AG04450 (cell line): Measurements from ENCODE around the gene CENPM. TPM values are rescaled to one million over a fixed set of nuclear protein-coding genes. Genes with fewer than 3 reads are reported as not detected.

Source experiments
- CTCF ChIA-PET: fragments of 300-600, 350-600 bp; formaldehyde crosslinking; extraction: SDS; loops from one replicate; lab custom pipeline; 2022; ENCODE audit warnings: antibody characterized with exemption, inconsistent platforms; lab: Charles Lee
- POLR2A ChIA-PET: fragments of 350-600 bp; formaldehyde crosslinking; extraction: SDS; loops from one replicate; lab custom pipeline; 2021; ENCODE audit warnings: antibody characterized with exemption, inconsistent platforms; lab: Yijun Ruan, JAX
- DNase-seq: peaks from one replicate; pipeline ENCODE4 v3.0.0-alpha.2; 2011; ENCODE audit warnings: low read depth, low spot score
- H3K27ac ChIP-seq: one replicate; pipeline ENCODE4 v1.5.1; 2012; ENCODE audit warnings: low read depth, low read length, control low read depth
- H3K27me3 ChIP-seq: one replicate; pipeline ENCODE4 v1.6.0; 2012; ENCODE audit warnings: low read length; ENCODE audit not compliant: control insufficient read depth, insufficient read depth
- H3K4me3 ChIP-seq: 2 replicates; pipeline ENCODE4 v1.5.1; 2011; ENCODE audit warnings: mild to moderate bottlenecking, low read depth, low read length, control low read depth
- H3K9me3 ChIP-seq: 2 replicates; pipeline ENCODE4 v1.5.1; 2012; ENCODE audit warnings: low read length; ENCODE audit not compliant: control insufficient read depth, insufficient read depth
- polyA plus RNA-seq: library from polyadenylated mRNA; depleted of rRNA; stranded (reverse); fragments of >200 nt; gene quantifications from 2 replicates; pipeline ENCODE4 v1.2.3, GENCODE V29; 2011
- TF ChIP-seq, protein P1 (sequence below): IDR thresholded peaks from 2 replicates; pipeline ENCODE4 v1.5.1; 2011; ENCODE audit warnings: low read depth, low read length, control low read depth, inconsistent platforms

The CENPM gene
- polyA plus RNA-seq, 1 experiment = 5.1 TPM

DNA sequence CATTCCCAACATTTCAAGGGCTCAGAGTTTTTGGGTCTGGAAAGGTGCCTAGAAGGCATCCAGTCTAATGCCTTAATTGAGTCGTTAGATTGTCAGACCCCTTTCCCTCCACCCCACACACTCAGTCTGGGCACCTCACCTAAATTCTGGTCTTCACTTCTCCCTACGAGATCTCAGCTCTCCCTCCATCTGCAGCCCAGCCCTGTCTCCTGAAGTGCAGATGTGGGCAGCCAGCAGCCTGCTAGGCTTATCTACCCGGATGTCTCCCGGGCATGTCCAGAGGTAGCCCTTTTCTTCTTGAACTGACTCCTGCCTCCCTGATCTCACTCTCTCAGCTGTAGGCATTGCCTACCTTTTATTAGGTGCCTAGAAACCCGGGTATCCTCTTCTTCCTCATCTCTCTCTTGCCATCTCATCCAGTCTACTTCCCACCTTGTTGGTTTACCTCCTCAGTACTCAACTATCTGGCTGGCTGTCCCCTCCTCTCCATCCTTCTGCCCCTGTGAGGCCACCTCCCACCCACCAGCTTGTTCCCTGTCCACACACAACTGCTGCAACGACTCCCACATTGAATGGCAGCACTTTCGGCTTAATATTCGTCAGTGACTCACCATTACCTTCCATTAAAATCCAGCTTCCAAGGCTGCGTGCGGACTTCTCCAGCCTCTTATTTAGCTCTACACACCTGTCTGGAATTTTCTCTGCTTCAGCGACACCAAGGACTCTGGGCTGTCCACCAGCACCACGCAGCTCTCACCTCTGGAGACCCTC lies 28.5 kb upstream of the CENPM start:
- peaks cover 60% of the 10 kb centered on the region for H3K27me3 ChIP-seq
- no peaks in the 10 kb centered on the region; the same call in 1 of the 2 replicates for H3K9me3 ChIP-seq
- TF ChIP-seq, protein P1, sequence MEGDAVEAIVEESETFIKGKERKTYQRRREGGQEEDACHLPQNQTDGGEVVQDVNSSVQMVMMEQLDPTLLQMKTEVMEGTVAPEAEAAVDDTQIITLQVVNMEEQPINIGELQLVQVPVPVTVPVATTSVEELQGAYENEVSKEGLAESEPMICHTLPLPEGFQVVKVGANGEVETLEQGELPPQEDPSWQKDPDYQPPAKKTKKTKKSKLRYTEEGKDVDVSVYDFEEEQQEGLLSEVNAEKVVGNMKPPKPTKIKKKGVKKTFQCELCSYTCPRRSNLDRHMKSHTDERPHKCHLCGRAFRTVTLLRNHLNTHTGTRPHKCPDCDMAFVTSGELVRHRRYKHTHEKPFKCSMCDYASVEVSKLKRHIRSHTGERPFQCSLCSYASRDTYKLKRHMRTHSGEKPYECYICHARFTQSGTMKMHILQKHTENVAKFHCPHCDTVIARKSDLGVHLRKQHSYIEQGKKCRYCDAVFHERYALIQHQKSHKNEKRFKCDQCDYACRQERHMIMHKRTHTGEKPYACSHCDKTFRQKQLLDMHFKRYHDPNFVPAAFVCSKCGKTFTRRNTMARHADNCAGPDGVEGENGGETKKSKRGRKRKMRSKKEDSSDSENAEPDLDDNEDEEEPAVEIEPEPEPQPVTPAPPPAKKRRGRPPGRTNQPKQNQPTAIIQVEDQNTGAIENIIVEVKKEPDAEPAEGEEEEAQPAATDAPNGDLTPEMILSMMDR = no peak
- CTCF ChIA-PET = no interaction called here
- no peak overlapping the region for H3K4me3 ChIP-seq
- DNase-seq = no peak
- POLR2A ChIA-PET = interaction anchor here (1.2 kb wide), 1 partner anchor 29 kb away, joined by 4 read pairs; the partner anchor contains the start of gene CENPM
- H3K27ac ChIP-seq = no peak overlapping the region

- no peak for DNase-seq
- ChIA-PET POLR2A (interaction anchor here (1.2 kb wide), 1 partner anchor 28 kb away, joined by 4 read pairs; the partner anchor contains the start of gene CENPM), CTCF (no interaction called here)
- Histone ChIP-seq H3K4me3 (no peak overlapping the region), H3K27ac (no peak overlapping the region), H3K27me3 (peaks cover 61% of the 10 kb centered on the region), H3K9me3 (no peaks in the 10 kb centered on the region; the same call in 1 of the 2 replicates)
- TF ChIP-seq, protein P1 = no peak
These were observed 27.8 kb upstream of the CENPM start for GRCh38 chr22:41974691-41975290.

DNA sequence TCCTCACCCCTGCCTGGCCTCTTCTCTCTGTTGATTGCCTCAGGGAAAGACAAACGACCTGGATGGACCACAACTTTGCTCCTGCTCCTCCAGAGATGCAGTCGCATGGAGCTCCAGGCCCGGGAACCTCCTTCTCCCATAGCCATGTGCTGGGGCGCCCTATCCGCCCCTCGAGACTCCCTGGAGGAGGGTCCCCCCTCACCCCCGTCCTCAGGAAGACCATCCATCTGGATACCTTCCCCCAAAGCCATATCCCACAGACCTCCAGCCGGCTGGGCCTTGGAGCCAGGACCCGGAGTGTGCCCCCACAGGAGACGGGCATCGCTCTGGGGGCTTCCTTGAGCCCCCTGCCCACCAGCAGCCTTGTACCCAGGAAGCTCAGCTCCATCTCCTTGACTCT lies 24.5 kb upstream of the CENPM start:
- ChIA-PET CTCF (no interaction called here), POLR2A (interaction anchor here (0.5 kb wide), 1 partner anchor 47 kb away, joined by 4 read pairs; no protein-coding TSS in a partner anchor)
- no peak overlapping the region for H3K4me3 ChIP-seq
- no peak overlapping the region for H3K27ac ChIP-seq
- peaks cover 41% of the 10 kb centered on the region for H3K27me3 ChIP-seq
- no peak for DNase-seq
- TF ChIP-seq, protein P1 = no peak
- H3K9me3 ChIP-seq = no peaks in the 10 kb centered on the region; the same call in 1 of the 2 replicates

DNA sequence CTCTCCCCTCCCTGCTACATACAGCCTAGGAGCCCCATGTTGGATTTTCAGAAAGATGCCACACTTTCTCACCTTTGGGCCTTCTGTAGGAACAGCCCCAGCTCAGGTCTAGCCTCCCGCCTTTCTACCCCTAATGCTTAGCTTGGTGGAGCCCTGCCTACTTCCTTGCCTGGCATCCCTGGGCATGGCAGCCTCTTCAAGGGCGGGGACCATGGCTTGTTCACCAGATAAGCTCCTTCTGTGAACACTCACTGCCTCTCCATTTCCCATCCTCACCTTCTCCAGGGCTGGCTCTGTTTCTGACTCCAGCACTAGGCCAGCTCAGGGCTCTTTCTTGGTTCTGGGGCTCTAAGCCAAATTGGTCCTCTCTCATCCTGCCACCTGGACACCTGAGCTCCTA lies 23.6 kb upstream of the CENPM start:
- DNase-seq = no peak
- POLR2A ChIA-PET = no interaction called here
- no peaks in the 10 kb centered on the region; the same call in 1 of the 2 replicates for H3K9me3 ChIP-seq
- no peak overlapping the region for H3K4me3 ChIP-seq
- no peak overlapping the region for H3K27ac ChIP-seq
- TF ChIP-seq, protein P1 = no peak
- peaks cover 32% of the 10 kb centered on the region for H3K27me3 ChIP-seq
- CTCF ChIA-PET = no interaction called here
